Natural killer cell (primary cell): ENCODE data around the gene RUVBL2. TPM values are rescaled to one million over a fixed set of nuclear protein-coding genes. Genes with fewer than 3 reads are reported as not detected.
A peak's percentile ranks its signal among the peaks of the same experiment; 100 is the strongest.

Experiments used
- ATAC-seq, 3 donors: fragments of 150-1000 bp in 2 of 3; fragments of 200-7000 bp in 1 of 3; cut with Tn5 transposase; 1 replicate in 1 of 3; 2 replicates in 2 of 3; pipeline ENCODE4 v1.10.0; 2021; ENCODE audit warnings: mild to moderate bottlenecking in 2 of 3, moderate library complexity in 2 of 3
- DNase-seq, 2 donors: peaks; one replicate each; pipeline versions ENCODE4 v3.0.0 to v3.0.0-alpha.2; 2013 to 2021; ENCODE audit warnings: mixed read lengths in 1 of 2
- H3K27ac ChIP-seq: one replicate; pipeline ENCODE4 v1.5.1; 2013; ENCODE audit warnings: mild to moderate bottlenecking, low read length
- H3K27me3 ChIP-seq: one replicate; pipeline ENCODE4 v1.6.1; 2013; ENCODE audit warnings: low read length; ENCODE audit not compliant: control insufficient read depth, insufficient read depth
- H3K36me3 ChIP-seq: one replicate; pipeline ENCODE4 v1.6.1; 2013; ENCODE audit warnings: low read length; ENCODE audit not compliant: control insufficient read depth, insufficient read depth
- H3K4me1 ChIP-seq: one replicate; pipeline ENCODE4 v1.6.1; 2013; ENCODE audit warnings: low read length; ENCODE audit not compliant: control insufficient read depth, insufficient read depth
- H3K4me3 ChIP-seq: one replicate; pipeline ENCODE4 v1.5.1; 2013; ENCODE audit warnings: low read length
- H3K9me3 ChIP-seq: one replicate; pipeline ENCODE4 v1.6.1; 2013; ENCODE audit warnings: low read length; ENCODE audit not compliant: control insufficient read depth, insufficient read depth
- H3K27ac Mint-ChIP-seq, 2 donors: one replicate each; pipeline ENCODE4 v1.8.0; 2022; ENCODE audit warnings: mild to moderate bottlenecking in 2 of 2, mixed read lengths in 2 of 2, moderate library complexity in 1 of 2
- H3K27me3 Mint-ChIP-seq, 2 donors: one replicate each; pipeline ENCODE4 v1.8.0; 2022; ENCODE audit warnings: low read depth in 2 of 2, mixed read lengths in 2 of 2
- H3K36me3 Mint-ChIP-seq: one replicate; pipeline ENCODE4 v1.8.0; 2022; ENCODE audit warnings: mixed read lengths
- H3K4me1 Mint-ChIP-seq, 2 donors: one replicate each; pipeline ENCODE4 v1.8.0; 2022; ENCODE audit warnings: mixed read lengths in 2 of 2
- H3K4me3 Mint-ChIP-seq: one replicate; pipeline ENCODE4 v1.8.0; 2022; ENCODE audit warnings: mild to moderate bottlenecking, moderate library complexity, mixed read lengths
- H3K9me3 Mint-ChIP-seq, 2 donors: one replicate each; pipeline ENCODE4 v1.8.0; 2022; ENCODE audit warnings: mixed read lengths in 2 of 2
- CTCF ChIP-seq: fragments of 200-600 bp; IDR thresholded peaks from one replicate; pipeline ENCODE4 v1.8.0; 2022; ENCODE audit warnings: antibody characterized with exemption
- WGBS: methylation state at CpG from one replicate; pipeline ENCODE4 v1.1.7; 2013; ENCODE audit warnings: missing lambda C conversion rate; ENCODE audit not compliant: insufficient coverage; 5-methylcytosine and 5-hydroxymethylcytosine counted together
- intact Hi-C: fragments of 100-400 bp; cut with micrococcal nuclease; formaldehyde crosslinking; loops from one replicate; pipeline ENCODE4 v1.14.2; 2022
- total RNA-seq, 4 donors: library from RNA; stranded (reverse); fragments of 120-200 nt in 1 of 4; gene quantifications; one replicate each; pipeline versions ENCODE4 v1.2.3 to v1.2.4, GENCODE V29; 2013 to 2022

Gene RUVBL2
- total RNA-seq, 3 donors from 2014 or later (not counting 1 experiment from before 2014, with no cell fraction given): 23.6 to 28.3 (median 26.5) TPM

- intact Hi-C loops: loop anchor here (10.0 kb wide), 2 partner anchors 154 to 356 kb away; partner anchors contain the start of gene DBP
- H3K27me3 Mint-ChIP-seq: no peaks in the 10 kb centered on the region
- no peaks in the 10 kb centered on the region for H3K36me3 Mint-ChIP-seq
- DNase-seq (no peak), ATAC-seq (no peak)
- Histone ChIP-seq H3K27me3 (no peaks in the 10 kb centered on the region), H3K27ac (no peak overlapping the region), H3K9me3 (no peaks in the 10 kb centered on the region), H3K4me1 (peaks cover 31% of the 10 kb centered on the region), H3K36me3 (peaks cover 6% of the 10 kb centered on the region), H3K4me3 (no peak overlapping the region)
- TF ChIP-seq CTCF: no peak
- H3K27ac Mint-ChIP-seq: peak overlapping the region in 1 of 2 donors; percentile 42
- 95% methylated on average over 22 of the region's 22 CpGs for WGBS
- peaks cover 28 to 50% of the 10 kb centered on the region in 2 donors for H3K4me1 Mint-ChIP-seq
- H3K4me3 Mint-ChIP-seq: no peak overlapping the region
- no peaks in the 10 kb centered on the region for H3K9me3 Mint-ChIP-seq
Measured at GRCh38 chr19:48991011-48991609, 2.6 kb upstream of the RUVBL2 start.

GRCh38 chr19:48991873-48992580 lies 1.7 kb upstream of the RUVBL2 start:
- 51% methylated on average over 8 of the region's 8 CpGs for WGBS
- H3K36me3 Mint-ChIP-seq: no peaks in the 10 kb centered on the region
- H3K4me1 Mint-ChIP-seq: peaks cover 28 to 50% of the 10 kb centered on the region in 2 donors
- peak overlapping the region; percentile 97 for H3K4me3 Mint-ChIP-seq
- H3K27me3 Mint-ChIP-seq: no peaks in the 10 kb centered on the region
- H3K27ac Mint-ChIP-seq: peak overlapping the region; percentile 94 to 97
- intact Hi-C loops: loop anchor here (10.0 kb wide), 2 partner anchors 153 to 357 kb away; partner anchors contain the start of gene DBP
- no peak for TF ChIP-seq CTCF
- Histone ChIP-seq H3K36me3 (peaks cover 6% of the 10 kb centered on the region), H3K27ac (peak overlapping the region; percentile 30), H3K4me1 (peaks cover 31% of the 10 kb centered on the region), H3K4me3 (peak overlapping the region; percentile 79), H3K9me3 (no peaks in the 10 kb centered on the region), H3K27me3 (no peaks in the 10 kb centered on the region)
- ATAC-seq (no peak), DNase-seq (no peak)
- H3K9me3 Mint-ChIP-seq: no peaks in the 10 kb centered on the region

- intact Hi-C loops: loop anchor here (10.0 kb wide), 2 partner anchors 152 to 358 kb away; partner anchors contain the start of gene DBP
- ATAC-seq: no peak
- Histone ChIP-seq H3K4me3 (peak overlapping the region; percentile 79), H3K36me3 (peaks cover 6% of the 10 kb centered on the region), H3K9me3 (no peaks in the 10 kb centered on the region), H3K4me1 (peaks cover 31% of the 10 kb centered on the region), H3K27ac (peak overlapping the region; percentile 30), H3K27me3 (no peaks in the 10 kb centered on the region)
- Mint-ChIP-seq H3K27ac (peak overlapping the region; percentile 94 to 97), H3K4me3 (peak overlapping the region; percentile 97), H3K9me3 (no peaks in the 10 kb centered on the region), H3K27me3 (no peaks in the 10 kb centered on the region), H3K4me1 (peaks cover 28 to 52% of the 10 kb centered on the region in 2 donors), H3K36me3 (no peaks in the 10 kb centered on the region)
- TF ChIP-seq CTCF: no peak
- whole genome bisulfite sequencing: under 1% methylated on average over 20 of the region's 20 CpGs
- DNase-seq: no peak
Measured at GRCh38 chr19:48992581-48993174, 1.0 kb upstream of the RUVBL2 start.
